Endothelial cell (in vitro differentiated cells): ENCODE measurements around the gene RAB33A. TPM values are rescaled to one million over a fixed set of nuclear protein-coding genes. Genes with fewer than 3 reads are reported as not detected.

Source experiments
- DNase-seq: peaks from one replicate; pipeline ENCODE4 v3.0.0; 2021; ENCODE audit warnings: low spot score
- H3K27ac Mint-ChIP-seq: one replicate; pipeline ENCODE4 v1.8.0; 2021; ENCODE audit warnings: mixed read lengths, inconsistent platforms; ENCODE audit not compliant: unreplicated experiment
- H3K27me3 Mint-ChIP-seq: one replicate; pipeline ENCODE4 v1.8.0; 2021; ENCODE audit warnings: mild to moderate bottlenecking, moderate library complexity, mixed read lengths, inconsistent platforms; ENCODE audit not compliant: unreplicated experiment
- H3K36me3 Mint-ChIP-seq: one replicate; pipeline ENCODE4 v1.8.0; 2021; ENCODE audit warnings: mild to moderate bottlenecking, low read depth, mixed read lengths, inconsistent platforms; ENCODE audit not compliant: unreplicated experiment
- H3K4me1 Mint-ChIP-seq: one replicate; pipeline ENCODE4 v1.8.0; 2021; ENCODE audit warnings: mild to moderate bottlenecking, mixed read lengths, inconsistent platforms; ENCODE audit not compliant: unreplicated experiment
- H3K4me3 Mint-ChIP-seq: one replicate; pipeline ENCODE4 v1.8.0; 2021; ENCODE audit warnings: mild to moderate bottlenecking, mixed read lengths, inconsistent platforms; ENCODE audit not compliant: unreplicated experiment
- H3K9me3 Mint-ChIP-seq: one replicate; pipeline ENCODE4 v1.8.0; 2021; ENCODE audit warnings: mixed read lengths, inconsistent platforms; ENCODE audit not compliant: unreplicated experiment
- total RNA-seq: library from RNA; stranded (reverse); fragmentation: NEBNext Ultra II Directional; extraction: Animal tissue kit (Norgen Biotek cat#: 25700); gene quantifications from one replicate; pipeline ENCODE4 v1.2.1, GENCODE V29; 2021; ENCODE audit not compliant: unreplicated experiment
- TF ChIP-seq, protein P1 (sequence below): fragments of 200-600 bp; sonication (generic); IDR thresholded peaks from one replicate; pipeline ENCODE4 v1.5.0; 2021; ENCODE audit warnings: antibody characterized with exemption; ENCODE audit not compliant: unreplicated experiment

Gene RAB33A
- total RNA-seq, 1 donor from 2014 or later: 4.1 TPM

DNA sequence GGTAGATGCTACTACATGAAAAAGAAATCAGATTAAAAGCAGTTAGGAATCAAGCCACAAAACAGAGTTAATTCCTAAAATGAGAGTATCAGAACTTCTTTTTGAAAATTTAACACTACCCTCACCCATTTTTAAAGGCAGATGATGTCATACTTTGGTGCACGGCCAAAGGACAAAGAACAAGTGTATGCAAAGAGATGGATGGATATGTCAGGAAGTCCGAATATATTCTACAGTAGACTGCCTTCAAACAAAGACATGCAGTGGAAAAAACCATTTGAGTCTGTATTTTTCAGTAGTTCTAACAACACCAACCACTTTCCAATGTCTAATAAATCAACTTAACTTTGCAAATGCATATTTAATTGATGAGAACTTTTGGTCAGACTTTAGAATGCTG lies 8.4 kb upstream of the RAB33A start:
- TF ChIP-seq, protein P1, sequence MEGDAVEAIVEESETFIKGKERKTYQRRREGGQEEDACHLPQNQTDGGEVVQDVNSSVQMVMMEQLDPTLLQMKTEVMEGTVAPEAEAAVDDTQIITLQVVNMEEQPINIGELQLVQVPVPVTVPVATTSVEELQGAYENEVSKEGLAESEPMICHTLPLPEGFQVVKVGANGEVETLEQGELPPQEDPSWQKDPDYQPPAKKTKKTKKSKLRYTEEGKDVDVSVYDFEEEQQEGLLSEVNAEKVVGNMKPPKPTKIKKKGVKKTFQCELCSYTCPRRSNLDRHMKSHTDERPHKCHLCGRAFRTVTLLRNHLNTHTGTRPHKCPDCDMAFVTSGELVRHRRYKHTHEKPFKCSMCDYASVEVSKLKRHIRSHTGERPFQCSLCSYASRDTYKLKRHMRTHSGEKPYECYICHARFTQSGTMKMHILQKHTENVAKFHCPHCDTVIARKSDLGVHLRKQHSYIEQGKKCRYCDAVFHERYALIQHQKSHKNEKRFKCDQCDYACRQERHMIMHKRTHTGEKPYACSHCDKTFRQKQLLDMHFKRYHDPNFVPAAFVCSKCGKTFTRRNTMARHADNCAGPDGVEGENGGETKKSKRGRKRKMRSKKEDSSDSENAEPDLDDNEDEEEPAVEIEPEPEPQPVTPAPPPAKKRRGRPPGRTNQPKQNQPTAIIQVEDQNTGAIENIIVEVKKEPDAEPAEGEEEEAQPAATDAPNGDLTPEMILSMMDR: no peak
- no peaks in the 10 kb centered on the region for H3K36me3 Mint-ChIP-seq
- H3K4me1 Mint-ChIP-seq: peaks cover 11% of the 10 kb centered on the region
- H3K27me3 Mint-ChIP-seq: peaks cover 2% of the 10 kb centered on the region
- no peak overlapping the region for H3K4me3 Mint-ChIP-seq
- H3K27ac Mint-ChIP-seq: no peak overlapping the region
- no peaks in the 10 kb centered on the region for H3K9me3 Mint-ChIP-seq
- DNase-seq: no peak

DNA sequence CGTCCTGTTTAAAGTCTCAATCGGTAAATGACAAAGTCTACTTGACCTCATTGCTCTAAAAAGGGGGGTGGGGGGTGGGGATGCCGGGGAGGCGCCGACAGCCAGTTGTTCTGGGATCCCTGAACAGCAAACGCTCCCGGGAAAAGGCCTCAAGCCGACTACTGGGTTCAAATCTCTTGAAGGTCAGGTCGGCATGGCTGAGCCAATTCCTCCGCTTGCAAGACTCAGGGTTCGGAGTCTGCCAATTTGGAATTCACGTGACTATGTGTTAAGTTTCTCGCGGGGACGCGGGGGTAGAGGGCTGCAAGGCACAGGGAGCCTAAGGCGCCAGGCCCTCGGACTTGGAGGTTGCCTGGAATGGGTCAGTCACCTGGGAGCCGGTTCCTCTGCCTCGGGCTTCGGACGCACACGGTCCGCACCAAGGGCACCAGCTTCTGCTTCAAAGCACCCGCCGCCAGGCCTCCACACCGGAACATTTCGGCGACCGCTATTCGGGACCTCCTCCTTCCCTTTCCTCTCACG lies 6.5 kb upstream of the RAB33A start:
- DNase-seq: no peak
- H3K9me3 Mint-ChIP-seq: no peaks in the 10 kb centered on the region
- peak overlapping the region; percentile 93 for H3K27ac Mint-ChIP-seq
- peaks cover 4% of the 10 kb centered on the region for H3K27me3 Mint-ChIP-seq
- TF ChIP-seq, protein P1: no peak
- H3K36me3 Mint-ChIP-seq: no peaks in the 10 kb centered on the region
- peaks cover 11% of the 10 kb centered on the region for H3K4me1 Mint-ChIP-seq
- H3K4me3 Mint-ChIP-seq: peak overlapping the region; percentile 94

DNA sequence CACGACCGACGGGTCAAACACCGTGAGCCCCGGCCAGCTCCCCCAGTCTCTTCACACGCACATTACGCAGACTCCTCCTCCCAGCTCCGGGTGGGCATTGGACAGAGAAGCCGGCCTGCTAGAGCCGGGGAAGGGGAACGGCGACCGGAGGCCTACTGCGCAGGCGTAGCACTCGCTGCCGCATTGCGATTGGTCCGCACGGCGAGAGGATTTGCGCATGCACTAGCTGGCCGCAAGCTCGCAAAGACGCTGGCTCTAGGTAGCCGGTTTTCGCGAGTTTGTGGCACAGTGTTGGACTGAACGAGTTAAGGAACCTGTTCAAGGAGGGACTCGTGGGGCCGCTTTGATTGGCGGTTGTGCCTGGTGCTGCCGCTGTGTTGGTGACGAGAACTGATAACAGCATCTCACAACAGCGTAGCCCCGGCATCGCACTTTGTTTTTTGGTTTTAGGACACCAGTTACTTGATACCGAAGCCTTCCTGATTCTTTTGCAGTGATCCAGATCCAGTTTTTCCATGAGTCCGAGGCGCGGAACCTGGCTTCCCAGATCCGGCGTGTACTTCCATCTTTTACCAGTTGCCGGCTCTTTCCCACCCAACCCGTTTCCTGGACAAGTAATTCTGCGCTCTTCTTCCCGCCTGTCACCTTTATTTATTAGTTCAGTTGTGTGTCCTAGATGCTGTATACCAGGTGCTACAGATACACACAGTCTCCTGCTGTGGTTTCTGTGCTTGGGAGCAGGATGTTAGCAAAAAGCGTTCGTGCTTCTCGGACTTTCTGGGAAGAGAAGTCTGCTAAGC lies 5.9 kb upstream of the RAB33A start, which contains the start of gene AIFM1:
Gene AIFM1, minus strand, starts transcription at position 139 of the 800 bp plus-strand sequence. CDS start 185 bp downstream, outside the sequence.
- no peaks in the 10 kb centered on the region for H3K36me3 Mint-ChIP-seq
- peaks cover 11% of the 10 kb centered on the region for H3K4me1 Mint-ChIP-seq
- TF ChIP-seq, protein P1: no peak
- peak within 1 kb of the TSS; percentile 93 for H3K27ac Mint-ChIP-seq
- H3K9me3 Mint-ChIP-seq: no peaks in the 10 kb centered on the region
- H3K4me3 Mint-ChIP-seq: peak within 1 kb of the TSS; percentile 94
- peaks cover 5% of the 10 kb centered on the region for H3K27me3 Mint-ChIP-seq
- peak; percentile 83 for DNase-seq

DNA sequence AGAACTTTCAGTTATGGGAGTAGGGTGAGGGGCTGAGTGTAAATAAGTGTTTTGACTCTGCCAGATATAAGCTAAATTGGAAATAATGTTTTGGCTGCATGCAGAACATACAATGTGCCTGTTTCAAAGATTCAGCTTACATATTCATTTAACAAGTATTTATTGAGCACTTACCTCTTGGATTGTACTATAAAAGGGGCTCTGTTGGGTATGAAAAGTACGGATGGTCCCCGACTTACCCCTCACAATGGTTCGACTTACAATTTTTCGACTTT lies 5.3 kb upstream of the RAB33A start:
- peak overlapping the region; percentile 94 for H3K4me3 Mint-ChIP-seq
- peaks cover 5% of the 10 kb centered on the region for H3K27me3 Mint-ChIP-seq
- no peaks in the 10 kb centered on the region for H3K36me3 Mint-ChIP-seq
- peak overlapping the region; percentile 93 for H3K27ac Mint-ChIP-seq
- TF ChIP-seq, protein P1: no peak
- H3K4me1 Mint-ChIP-seq: peaks cover 11% of the 10 kb centered on the region
- no peak for DNase-seq
- H3K9me3 Mint-ChIP-seq: no peaks in the 10 kb centered on the region

DNA sequence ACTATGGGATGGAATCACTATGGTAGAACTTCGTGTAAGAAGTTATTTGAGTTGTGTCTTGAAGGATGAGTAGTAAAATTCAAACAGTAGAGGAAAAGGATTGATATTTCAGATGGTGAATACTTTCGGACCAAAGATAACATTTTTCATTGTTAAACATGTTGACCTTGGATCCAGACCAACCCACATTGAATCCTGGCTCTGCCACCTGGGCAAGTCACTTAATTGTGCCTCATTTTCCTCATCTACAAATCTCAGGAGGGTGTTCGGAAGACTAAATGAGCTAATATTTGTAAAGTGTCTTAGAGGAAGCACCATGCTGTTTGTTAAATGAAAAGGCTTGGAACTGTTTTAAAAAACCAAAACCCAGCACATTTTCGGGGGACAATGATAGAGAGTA lies 4.7 kb upstream of the RAB33A start:
- no peak for DNase-seq
- TF ChIP-seq, protein P1: no peak
- no peaks in the 10 kb centered on the region for H3K36me3 Mint-ChIP-seq
- peak overlapping the region; percentile 94 for H3K4me3 Mint-ChIP-seq
- peak overlapping the region; percentile 23 for H3K27ac Mint-ChIP-seq
- H3K27me3 Mint-ChIP-seq: peaks cover 5% of the 10 kb centered on the region
- H3K4me1 Mint-ChIP-seq: peaks cover 11% of the 10 kb centered on the region
- no peaks in the 10 kb centered on the region for H3K9me3 Mint-ChIP-seq
